Smooth muscle cell of the brain vasculature (primary cell): ENCODE measurements around the gene CD300A.
"Not testable (repeated sequence)": the region's sequence is repeated elsewhere in the genome, so short reads cannot be mapped to it uniquely, and the experiment has no call there.

Experiments used
- DNase-seq: peaks from one replicate; pipeline ENCODE4 v3.0.0-alpha.2; 2012; ENCODE audit warnings: low read depth, low spot score

CD300A gene

DNA sequence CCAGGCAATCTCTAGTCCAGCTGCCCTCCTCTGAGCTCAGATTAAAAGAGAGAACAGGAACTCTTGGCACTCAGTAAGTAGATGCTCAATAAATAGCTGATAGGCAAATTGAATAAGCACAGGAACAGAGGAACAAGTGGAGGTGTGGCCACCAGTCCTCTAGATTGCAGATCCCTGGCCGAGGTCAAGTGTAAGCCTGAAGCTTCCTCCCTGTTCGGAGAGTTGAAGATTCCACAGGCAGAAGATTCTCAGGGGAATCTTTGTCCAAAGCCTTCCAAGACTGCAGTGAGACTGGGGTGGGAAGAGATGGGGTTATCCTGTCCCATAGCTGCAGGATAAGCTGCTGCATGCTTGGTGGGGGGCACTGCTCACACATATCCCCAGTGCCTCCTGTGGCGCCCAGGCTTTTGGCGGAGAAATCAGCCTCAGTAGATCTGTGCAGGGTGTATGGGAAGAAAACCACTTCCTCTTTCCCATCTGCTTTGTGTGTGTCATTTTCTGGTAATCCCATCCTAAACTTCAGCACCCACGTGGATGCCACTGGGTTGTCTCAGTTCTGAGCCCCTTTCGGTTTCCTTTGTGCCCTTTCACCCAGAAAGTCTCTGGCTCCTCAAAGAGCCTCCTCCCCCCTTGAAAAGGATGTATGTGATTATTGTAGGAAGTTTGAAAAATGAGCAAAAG lies 12.1 kb downstream of the CD300A start:
- no peak for DNase-seq

DNA sequence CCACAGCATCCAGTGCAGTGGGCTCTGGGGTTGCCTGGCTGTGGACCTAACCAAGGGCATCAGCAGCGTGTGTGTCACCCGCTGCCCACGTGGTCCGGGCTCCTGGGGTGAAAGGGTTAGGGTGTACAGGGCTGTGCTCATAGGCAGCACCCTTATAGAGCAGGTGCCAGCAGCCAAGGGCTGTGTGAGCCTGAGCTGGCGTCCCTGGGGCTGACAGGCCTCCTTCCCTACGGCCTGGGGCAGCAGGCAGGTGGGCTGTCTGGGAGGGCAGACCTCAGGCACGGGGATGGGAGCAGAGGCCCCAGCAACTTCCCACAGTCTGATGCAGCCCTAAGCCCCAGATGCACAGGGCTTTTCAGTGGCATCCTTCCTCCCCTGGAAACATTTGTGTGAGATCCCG lies 13.9 kb downstream of the CD300A start:
- no peak for DNase-seq

DNA sequence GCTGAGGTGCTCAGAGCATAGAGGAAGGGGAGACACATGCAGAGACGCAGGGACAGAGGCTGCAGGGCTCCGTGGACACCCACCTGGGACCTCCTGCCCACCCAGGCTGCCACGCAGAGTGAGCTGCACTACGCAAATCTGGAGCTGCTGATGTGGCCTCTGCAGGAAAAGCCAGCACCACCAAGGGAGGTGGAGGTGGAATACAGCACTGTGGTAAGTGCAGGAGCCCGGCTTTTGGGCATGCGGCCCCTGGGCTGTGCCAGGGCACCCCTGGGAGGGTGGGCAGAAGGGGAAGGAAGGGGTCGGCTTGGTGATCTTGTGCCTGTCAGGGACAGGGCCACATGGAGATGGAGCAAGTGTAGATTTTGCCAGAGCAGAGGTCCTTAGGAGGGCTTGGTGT lies 15.2 kb downstream of the CD300A start:
- no peak for DNase-seq

GRCh38 chr17:74484066-74484465 lies 17.6 kb downstream of the CD300A start:
- no peak for DNase-seq

DNA sequence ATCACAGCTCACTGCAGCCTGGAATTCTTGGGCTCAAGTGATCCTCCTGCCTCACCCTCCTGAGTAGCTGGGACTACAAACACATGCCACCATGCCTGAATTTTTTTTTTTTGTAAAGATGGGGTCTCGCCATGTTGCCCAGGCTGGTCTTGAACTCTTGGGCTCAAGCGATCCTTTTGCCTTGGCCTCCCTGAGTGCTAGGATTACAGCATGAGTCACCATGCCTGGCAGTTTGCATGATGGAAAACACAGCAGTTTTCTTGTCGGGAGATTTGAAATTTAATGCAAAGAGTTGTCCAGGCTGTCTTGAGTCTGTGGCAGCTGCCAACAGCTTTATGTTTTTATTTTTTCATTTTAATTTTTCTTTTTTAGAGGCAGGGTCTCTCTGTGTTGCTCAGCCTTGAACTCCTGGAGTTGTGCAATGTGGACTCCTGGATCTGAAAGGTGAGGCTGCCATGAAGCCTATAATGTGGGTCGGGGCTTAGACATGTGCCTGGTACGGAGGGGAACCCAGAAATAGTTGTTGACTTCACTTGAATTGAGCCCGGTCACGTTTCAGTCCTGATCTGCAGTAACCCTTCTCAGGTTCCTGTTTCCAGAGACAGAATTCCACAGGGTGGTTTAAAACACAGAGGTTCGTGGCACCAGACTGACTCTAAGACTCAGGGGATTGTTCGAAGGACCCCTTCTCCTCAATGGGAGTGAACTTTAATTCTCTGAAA lies 18.7 kb downstream of the CD300A start:
- no peak for DNase-seq

GRCh38 chr17:74485841-74486240 lies 19.4 kb downstream of the CD300A start:
- no peak for DNase-seq

DNA sequence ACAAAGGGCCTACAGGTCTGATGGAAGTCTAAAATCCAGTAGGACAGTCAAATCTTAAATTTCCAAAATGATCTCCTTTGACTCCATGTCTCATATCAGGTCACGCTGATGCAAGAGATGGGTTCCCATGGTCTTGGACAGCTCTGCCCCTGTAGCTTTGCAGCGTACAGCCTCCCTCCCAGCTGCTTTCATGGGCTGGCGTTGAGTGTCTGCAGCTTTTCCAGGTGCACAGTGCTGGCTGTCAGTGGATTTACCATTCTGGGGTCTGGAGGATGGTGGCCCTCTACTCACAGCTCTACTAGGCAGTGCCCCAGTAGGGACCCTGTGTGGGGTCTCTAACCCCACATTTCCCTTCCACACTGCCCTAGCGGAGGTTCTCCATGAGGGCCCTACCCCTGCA lies 21.8 kb downstream of the CD300A start:
- not testable (repeated sequence) for DNase-seq

GRCh38 chr17:74490716-74491115 lies 24.3 kb downstream of the CD300A start:
- DNase-seq: no peak

DNA sequence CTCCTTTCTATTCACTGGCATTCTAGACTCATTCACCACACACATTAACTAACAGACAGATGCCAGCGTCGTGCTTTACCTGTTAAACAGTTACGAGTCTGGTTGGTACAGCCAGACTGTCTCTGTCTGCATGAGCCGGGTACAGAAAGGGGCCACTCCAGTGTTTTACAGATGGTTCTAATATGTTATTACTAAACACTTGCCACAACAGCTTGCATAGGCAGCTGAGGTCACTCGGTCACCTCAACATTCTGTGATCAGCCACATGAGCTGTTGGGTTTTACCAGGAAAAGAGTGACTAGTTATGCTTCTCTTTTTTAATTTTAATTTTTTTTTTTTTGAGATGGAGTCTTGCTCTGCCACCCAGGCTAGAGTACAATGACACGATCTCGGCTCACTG lies 25.2 kb downstream of the CD300A start:
- no peak for DNase-seq

GRCh38 chr17:74493331-74493833 lies 26.9 kb downstream of the CD300A start:
- peak; percentile 9 for DNase-seq

GRCh38 chr17:74497471-74497870 lies 31.0 kb downstream of the CD300A start:
- DNase-seq: no peak

DNA sequence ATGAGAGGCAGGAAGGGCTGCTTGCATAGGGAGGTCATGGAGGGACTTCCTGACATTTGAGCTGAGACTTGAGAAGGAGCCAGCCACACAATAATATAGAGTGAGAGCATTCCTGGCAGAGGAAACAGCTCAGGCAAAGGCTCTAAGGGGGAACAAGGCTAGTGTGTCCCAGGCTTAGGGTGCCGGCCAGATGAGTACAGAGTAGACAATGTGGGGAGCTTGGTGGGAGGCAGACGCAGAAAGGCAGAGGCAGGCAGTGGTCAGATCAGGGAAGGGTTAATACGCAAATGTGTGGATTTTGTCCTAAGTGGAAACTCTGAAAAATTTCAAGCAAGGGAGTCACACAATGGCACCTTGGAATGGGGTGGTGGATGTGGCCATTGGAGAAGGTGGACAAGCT lies 33.6 kb downstream of the CD300A start:
- DNase-seq: no peak

- no peak for DNase-seq
These were observed 36.4 kb downstream of the CD300A start for GRCh38 chr17:74502861-74503260.

DNA sequence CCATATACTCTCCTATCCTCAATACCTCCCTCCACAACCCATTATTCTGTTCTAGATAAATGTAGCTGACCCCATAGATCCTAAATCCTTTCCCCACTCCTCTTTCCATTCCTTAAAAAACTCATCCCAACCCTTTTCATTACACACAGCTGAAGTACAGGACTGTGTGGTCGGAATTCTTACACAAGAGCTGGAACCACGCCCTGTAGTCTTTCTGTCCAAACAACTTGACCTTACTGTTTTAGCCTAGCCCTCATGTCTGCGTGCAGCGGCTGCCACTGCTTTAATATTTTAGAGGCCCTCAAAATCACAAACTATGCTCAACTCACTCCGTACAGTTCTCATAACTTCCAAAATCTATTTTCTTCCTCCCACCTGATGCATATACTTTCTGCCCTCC lies 37.5 kb downstream of the CD300A start:
- not testable (repeated sequence) for DNase-seq

DNA sequence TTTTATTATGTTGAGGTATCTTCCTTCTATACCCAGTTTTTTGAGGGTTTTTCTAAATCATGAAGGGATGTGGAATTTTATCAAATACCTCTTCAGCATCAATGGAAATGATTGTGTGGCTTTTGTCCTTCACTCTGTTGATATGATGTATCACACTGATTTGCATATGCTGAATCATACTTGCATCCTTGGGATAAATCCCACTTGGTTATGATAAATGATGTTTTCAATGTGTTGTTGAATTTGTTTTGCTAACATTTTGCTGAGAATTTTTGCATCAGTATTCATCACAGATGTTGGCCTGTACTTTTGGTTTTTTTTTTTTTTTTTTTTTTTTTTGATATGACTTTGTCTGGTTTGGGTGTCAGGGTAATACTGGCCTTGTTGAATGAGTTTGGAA lies 41.7 kb downstream of the CD300A start:
- no peak for DNase-seq

- no peak for DNase-seq
These were observed 45.6 kb downstream of the CD300A start for GRCh38 chr17:74512036-74512435.

DNA sequence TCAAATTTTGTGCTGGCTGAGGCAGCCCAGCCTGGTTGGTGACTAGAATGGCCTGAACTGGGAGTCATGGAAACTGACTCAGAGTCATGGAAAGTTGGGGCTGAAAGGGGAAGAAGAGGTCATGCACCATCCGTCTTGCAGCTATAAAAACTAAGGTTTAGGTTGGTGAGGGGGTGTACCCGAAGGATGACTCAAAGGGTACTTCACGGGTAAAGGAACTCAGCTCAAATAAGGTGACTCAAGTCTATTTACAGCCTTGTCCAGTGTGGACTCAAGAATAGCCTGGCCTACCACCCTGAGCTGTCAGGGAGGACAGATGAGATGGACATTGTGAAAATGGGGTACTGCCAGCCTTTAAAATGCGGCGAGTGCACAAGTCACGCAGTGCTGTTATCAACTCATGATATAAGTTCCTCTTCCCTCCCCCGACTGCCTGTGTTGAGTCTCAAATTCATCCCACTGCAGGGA lies 46.2 kb downstream of the CD300A start:
- DNase-seq: no peak

GRCh38 chr17:74513987-74514631 lies 47.7 kb downstream of the CD300A start:
- DNase-seq: peak; percentile 6

GRCh38 chr17:74514632-74515334 lies 48.3 kb downstream of the CD300A start:
- peak; percentile 6 for DNase-seq

GRCh38 chr17:74515941-74516340 lies 49.5 kb downstream of the CD300A start:
- no peak for DNase-seq

DNA sequence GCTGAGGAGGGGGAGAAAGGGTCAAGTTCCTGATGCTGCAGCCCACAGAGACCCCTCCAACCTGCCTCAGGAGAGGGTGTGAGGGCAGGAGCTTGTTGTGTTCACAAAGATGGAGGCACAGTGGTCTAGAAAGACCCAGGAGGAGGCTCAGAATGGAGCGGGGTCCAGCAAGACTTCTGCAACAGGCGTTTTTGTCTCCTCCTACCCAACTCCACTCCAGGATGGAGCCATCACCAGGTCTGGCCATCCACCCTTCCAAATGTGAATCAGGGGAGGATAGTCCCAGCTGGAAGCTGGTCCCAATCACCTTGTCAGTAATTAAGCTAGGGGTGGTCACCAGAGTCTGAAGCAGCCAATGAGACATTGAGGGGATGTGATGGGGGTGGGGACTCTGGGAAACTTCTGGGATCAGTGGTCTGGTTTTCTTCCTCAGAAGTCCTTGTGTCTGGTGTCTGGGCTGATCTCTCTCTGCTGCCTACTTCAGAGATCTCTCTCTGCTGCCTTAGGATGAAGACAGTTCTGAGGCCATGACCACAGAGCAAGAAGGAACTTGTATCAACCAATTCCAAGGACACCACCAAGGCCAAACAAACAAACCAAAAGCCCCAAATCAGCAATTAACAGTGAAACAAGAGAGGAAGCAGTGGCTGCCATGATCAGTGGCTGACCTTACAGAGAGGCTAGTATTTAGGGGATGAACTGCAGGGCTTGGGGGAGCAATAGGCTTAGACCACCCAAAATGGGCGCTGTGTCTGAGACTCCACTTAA lies 50.3 kb downstream of the CD300A start:
- DNase-seq: no peak
